NCI-H1092 treated with DMSO at 0.1 percent for 48 hours (cell line): Measurements from ENCODE around the gene PRXL2A.

Experiments
- DNase-seq: peaks from one replicate; lab custom pipeline; 2025; lab: John Stamatoyannopoulos, UW

The PRXL2A gene

GRCh38 chr10:80444646-80445319 is 36.4 kb downstream of the PRXL2A start:
- DNase-seq = peak; percentile 16

GRCh38 chr10:80447436-80448190 is 39.3 kb downstream of the PRXL2A start:
- DNase-seq = no peak

- DNase-seq = no peak
Observed at GRCh38 chr10:80448209-80448942, 40.0 kb downstream of the PRXL2A start.

- no peak for DNase-seq
Observed at GRCh38 chr10:80449520-80449919, 41.2 kb downstream of the PRXL2A start.

- DNase-seq = no peak
Observed at GRCh38 chr10:80451132-80451531, 42.8 kb downstream of the PRXL2A start.

- DNase-seq = no peak
Observed at GRCh38 chr10:80452069-80452468, 43.7 kb downstream of the PRXL2A start.

GRCh38 chr10:80452640-80453039 is 44.3 kb downstream of the PRXL2A start:
- DNase-seq = no peak

- DNase-seq = no peak
Observed at GRCh38 chr10:80453056-80453841, 44.9 kb downstream of the PRXL2A start.

GRCh38 chr10:80453842-80454512 is 45.6 kb downstream of the PRXL2A start, which contains the start of gene TSPAN14:
Gene TSPAN14, plus strand, starts transcription at chr10:80454310. Its CDS starts 34,924 bp downstream, at chr10:80489234.
- DNase-seq = peak; percentile 36

GRCh38 chr10:80454513-80455460 is 46.4 kb downstream of the PRXL2A start:
- peak; percentile 5 for DNase-seq

GRCh38 chr10:80455461-80456349 is 47.4 kb downstream of the PRXL2A start:
- DNase-seq = no peak

- no peak for DNase-seq
Observed at GRCh38 chr10:80457554-80458262, 49.4 kb downstream of the PRXL2A start.

- DNase-seq = no peak
Observed at GRCh38 chr10:80458263-80458625, 49.9 kb downstream of the PRXL2A start.

GRCh38 chr10:80458638-80459037 is 50.3 kb downstream of the PRXL2A start:
- DNase-seq = no peak

- DNase-seq = no peak
Observed at GRCh38 chr10:80459047-80459865, 50.9 kb downstream of the PRXL2A start.

- DNase-seq = no peak
Observed at GRCh38 chr10:80460399-80461207, 52.3 kb downstream of the PRXL2A start.
